Breast epithelium (tissue), 3 donors: ENCODE data around the gene CORO1C.

Experiments used
- POLR2A ChIP-seq: fragments of 450-650 bp; IDR thresholded peaks from one replicate; pipeline ENCODE4 v1.6.1; 2016; ENCODE audit warnings: antibody characterized with exemption, mild to moderate bottlenecking, moderate library complexity
- TF ChIP-seq, protein P1 (sequence below), 3 donors: fragments of 450-650 bp; IDR thresholded peaks; one replicate each; pipeline ENCODE4 v1.5.1; 2016 to 2017; ENCODE audit warnings: antibody characterized with exemption in 3 of 3, mild to moderate bottlenecking in 3 of 3, moderate library complexity in 3 of 3

DNA sequence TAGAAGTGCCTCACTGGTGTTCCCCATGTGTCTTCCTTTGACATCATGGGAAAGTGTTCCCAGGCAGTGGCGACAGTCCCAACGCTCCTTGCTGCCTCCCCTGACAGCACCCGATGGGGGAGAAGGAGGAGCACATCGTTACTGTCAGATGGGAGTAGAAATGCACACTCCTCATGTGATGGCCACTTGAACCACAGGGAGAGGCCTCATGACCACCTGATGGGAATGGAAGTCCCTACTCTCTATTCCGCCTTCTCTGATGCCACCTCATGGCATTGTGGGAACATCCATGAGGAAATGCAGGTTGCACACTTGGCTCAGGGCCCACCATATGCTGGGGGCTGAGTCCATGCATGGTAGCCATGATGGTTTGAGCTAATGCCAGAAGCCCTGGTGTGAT, 14.3 kb upstream of the CORO1C start:
- no peak for TF ChIP-seq POLR2A
- TF ChIP-seq, protein P1, sequence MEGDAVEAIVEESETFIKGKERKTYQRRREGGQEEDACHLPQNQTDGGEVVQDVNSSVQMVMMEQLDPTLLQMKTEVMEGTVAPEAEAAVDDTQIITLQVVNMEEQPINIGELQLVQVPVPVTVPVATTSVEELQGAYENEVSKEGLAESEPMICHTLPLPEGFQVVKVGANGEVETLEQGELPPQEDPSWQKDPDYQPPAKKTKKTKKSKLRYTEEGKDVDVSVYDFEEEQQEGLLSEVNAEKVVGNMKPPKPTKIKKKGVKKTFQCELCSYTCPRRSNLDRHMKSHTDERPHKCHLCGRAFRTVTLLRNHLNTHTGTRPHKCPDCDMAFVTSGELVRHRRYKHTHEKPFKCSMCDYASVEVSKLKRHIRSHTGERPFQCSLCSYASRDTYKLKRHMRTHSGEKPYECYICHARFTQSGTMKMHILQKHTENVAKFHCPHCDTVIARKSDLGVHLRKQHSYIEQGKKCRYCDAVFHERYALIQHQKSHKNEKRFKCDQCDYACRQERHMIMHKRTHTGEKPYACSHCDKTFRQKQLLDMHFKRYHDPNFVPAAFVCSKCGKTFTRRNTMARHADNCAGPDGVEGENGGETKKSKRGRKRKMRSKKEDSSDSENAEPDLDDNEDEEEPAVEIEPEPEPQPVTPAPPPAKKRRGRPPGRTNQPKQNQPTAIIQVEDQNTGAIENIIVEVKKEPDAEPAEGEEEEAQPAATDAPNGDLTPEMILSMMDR (IDR thresholded peaks at IDR 0.05) = no peak
